ENCODE data around the gene FAXC.
A peak's percentile ranks its signal among the peaks of the same experiment; 100 is the strongest.

FAXC gene

DNA sequence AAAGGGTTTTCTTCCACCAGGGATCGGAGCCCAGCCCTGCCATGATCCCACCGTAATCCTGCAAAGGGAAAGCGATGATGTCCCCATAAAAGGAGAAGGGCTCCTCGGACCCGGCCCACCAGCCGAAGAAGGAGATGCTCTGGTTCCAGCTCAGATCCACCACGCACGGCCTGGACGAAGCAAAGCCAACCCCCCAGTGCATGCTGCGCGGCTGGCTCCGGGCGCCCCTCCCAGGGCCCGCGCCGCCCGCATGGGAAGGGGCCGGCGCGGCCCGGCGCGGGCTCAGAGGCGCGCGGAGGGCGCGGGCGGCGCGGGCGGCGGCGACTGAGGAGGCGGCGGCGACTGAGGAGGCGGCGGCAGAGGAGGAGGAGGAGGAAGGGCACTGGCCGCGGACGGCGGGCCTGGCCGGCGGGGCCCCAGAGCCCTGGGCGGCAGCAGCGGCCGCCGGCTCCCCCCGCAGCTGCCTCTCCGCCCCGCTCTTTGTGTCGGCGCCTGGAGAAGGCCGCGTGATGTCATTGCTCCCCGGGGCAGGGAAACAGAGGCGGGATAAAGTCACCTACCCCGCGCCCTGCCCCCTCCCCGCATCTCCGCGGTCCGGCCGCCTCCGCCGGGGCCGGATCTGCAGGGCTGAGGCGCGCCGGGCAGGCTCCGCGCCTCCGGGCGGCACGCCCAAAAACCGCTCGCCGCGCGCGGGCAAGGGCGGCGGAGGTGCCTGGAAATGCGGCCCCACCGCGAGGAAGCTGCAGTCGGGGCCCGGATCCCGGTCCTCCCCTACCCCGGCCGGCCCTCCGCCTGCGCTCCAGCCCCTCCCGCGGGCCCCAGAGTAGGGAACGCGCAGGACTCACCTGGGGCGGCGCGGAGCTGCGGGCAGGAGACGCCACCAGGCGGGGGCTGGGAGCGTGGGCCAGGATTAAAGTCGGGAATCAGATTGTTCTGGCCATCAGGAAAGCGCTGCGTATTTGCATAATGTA lies at the start of gene FAXC:
TSS of gene FAXC (minus strand) at position 504 of the 971 bp plus-strand sequence. CDS start at position 202, 302 bp downstream.
- peak; percentile 57 for DNase-seq

- DNase-seq: no peak
Measured at GRCh38 chr6:99397287-99397686, 47.8 kb upstream of the FAXC start.

DNA sequence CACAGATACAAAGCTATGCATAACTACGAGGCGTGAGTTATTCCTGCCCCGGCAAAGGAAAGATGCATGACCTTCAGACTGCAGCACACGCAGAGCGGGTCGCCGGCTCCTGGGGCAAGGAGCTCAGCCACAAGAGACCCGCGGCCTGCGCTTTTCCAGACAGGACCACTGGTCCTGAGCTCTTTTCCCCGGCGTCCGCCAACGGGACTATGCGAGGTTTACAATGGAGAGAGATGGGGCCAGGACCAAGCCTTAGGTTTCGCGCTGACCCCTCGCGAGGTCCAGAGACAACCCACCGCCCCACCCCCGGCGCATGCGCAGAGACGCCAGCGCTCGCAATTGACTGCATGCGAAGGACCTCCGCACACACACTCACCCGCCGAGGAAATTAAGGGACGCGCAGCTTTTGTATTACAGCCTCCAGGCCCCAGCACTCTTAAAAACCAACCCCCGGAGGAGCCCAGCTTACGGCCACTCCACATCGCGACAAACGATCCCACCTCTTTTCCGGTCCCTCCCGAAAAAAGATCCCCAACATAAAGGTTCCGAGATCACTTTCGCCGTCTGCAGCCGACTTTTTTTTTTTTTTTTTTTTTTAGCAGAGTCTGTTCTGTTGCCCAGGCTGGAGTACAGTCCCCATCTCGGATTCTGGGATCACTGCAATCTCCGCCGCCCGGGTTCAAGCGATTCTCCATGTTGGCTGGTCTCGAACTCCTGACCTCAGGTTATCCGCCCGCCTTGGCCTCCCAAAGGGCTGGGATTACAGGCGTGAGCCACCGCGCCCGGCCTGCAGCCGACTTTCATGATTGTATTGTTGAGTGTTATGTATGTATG lies 44.4 kb upstream of the FAXC start, which contains the start of gene COQ3:
TSS of gene COQ3 (minus strand) at position 498 of the 834 bp plus-strand sequence. CDS start at position 482, 16 bp downstream.
- peak; percentile 90 for DNase-seq

- no peak for DNase-seq
Measured at GRCh38 chr6:99393366-99393697, 43.9 kb upstream of the FAXC start.

- DNase-seq: no peak
Measured at GRCh38 chr6:99390896-99391295, 41.4 kb upstream of the FAXC start.

- no peak for DNase-seq
Measured at GRCh38 chr6:99384507-99384906, 35.0 kb upstream of the FAXC start.

DNA sequence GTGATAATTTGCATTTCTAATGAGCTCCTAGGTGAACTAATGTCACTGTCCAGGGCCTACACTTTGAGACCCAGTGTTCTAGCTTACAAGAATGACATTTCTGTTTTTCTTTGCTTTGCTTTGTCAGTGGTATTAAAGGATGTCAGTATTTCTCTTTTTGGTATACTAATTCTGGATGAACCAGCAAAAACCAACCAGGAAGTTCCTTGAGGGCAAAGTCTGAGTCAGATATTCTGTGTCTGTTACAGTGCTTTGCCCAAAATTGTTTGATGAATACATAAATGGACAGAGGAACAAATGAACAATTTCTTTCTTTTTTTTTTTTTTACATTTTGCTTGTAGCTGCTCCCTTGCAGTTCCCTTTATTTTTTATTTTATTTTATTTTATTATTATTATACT lies 29.2 kb upstream of the FAXC start:
- DNase-seq: no peak

DNA sequence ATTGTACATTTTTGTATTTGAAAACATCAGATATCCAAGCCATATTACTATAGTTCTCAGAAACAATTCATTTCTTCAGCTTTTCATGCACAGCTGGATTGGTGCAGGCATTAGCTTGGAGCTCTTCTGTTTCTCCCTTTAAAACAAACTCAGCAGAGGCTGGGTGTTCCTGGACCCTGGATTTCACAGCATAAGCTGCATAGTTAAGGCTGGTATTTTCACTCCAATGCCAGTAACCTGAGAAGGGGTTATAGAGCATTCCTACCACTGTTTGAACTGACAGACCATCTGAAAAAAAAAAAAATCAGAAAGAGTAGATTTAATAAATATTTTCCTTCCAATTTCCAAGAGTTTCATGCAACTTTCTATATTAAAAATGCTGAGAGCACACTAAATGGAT lies 20.1 kb upstream of the FAXC start:
- no peak for DNase-seq

DNA sequence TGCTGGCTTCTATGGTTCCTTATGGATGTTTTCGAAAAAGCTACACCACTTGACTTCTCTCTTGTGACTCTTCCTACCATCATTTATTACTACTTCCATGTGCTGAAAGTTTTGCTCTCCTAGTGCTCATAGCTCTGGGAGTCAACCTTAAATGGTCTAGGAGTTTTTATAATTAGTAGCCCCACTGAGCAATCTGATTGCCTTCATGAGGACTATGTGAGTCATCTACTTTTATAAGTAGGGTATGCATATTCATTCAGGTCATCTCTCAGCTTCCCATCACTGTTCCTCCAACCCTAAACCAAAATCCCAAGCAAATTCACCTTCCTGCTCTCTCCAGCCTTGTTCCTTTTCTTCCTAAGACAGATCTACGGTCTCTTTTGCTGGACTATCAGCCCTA lies 17.4 kb upstream of the FAXC start:
- DNase-seq: no peak

DNA sequence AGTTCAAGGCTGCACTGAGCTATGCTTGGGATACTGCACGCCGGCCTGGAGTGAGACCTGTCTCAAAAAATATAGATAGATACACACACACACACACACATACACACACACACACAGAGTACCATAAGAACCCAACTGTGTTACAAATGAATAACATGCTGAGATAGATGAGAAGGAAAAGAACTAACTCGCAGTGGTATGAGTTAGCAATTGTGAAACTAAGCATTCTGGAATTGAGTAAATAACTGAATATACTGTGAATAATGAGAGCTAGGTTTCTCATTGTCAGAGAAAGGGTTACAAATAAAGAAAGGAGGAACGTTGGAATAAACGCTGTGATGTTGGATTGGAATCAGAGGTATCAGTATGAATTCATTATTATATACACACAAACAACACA lies 14.6 kb upstream of the FAXC start:
- DNase-seq: no peak

- no peak for DNase-seq
Measured at GRCh38 chr6:99362678-99363268, 13.3 kb upstream of the FAXC start.

DNA sequence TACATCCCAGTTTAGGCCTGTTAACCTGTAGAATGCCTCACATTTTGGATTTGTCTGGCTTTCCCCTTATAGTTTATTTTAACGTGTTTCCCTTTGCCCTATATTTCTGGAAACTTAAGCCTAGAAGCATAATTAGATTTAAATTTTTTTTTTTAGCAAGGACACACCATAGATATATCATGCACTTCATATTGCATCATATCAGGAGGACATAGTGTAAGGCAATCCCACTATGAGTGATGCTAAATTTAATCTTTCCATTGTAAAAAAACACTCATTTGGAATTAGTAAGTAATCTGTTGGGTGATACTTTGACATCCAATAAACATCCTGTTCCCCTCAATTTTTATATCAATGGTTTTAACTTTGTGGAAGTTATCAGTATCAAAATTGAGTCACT lies 10.3 kb upstream of the FAXC start:
- no peak for DNase-seq

DNA sequence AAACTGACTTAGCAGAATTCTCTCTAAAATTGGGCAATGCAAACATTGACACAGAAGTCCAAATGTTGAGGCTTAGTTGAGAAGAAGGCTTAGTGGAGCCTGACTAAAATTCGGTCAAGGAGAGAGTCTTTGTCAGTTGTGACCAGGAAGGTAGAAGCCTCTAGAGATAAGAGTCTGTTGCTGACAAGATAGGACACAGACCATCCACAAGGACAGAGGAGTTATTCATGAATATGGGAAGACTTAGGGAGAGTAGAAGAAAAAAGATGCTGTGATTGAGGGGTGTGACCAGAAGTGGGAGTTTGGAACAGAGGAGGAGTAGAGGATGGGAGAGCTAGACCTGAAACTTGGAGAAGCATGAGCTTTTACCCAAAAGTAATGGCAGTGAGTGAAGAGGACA lies 7.2 kb upstream of the FAXC start:
- no peak for DNase-seq

DNA sequence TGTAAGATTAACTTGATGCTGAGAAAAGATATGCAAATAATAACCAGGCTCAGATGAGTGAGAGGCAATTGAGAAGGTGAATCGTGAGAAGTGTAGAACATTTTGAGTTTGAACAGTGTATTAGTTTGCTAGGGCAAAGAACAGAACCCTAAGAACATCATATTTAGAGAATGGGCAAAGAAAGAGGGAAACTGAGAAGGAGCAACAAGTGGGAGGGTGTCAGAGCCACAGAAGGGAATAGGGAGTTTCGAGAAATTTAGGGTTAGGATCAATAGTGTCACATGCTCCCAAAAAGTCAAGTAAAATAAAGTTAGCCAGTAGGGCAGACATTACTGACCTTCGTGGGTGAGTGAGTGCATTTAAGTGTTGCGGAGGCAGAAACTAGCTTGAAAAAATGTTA lies 5.5 kb upstream of the FAXC start:
- DNase-seq: no peak

GRCh38 chr6:99353126-99353525 lies 3.7 kb upstream of the FAXC start:
- no peak for DNase-seq

- DNase-seq: no peak
Measured at GRCh38 chr6:99350573-99350972, 1.1 kb upstream of the FAXC start.

GRCh38 chr6:99348288-99349170 lies 945 bp downstream of the FAXC start:
- DNase-seq: no peak

DNA sequence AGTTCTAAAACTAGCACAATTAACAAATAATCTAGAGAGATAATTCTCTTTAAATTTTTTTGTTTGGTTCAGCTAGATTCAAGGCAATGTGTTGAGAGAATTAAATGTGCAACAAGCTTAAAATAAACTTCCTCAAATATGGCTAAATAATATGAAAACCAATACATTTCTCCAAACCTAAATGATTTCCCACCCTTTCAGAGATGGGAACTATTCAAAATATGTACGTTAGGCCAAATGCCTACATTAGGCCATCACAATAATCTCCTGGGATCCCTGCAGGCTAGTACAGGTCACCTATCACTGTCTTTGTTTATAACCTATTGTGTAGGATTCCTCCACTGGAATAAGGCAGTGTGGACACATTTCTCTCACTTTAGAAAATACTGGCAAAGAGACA lies 1.7 kb downstream of the FAXC start:
- no peak for DNase-seq

DNA sequence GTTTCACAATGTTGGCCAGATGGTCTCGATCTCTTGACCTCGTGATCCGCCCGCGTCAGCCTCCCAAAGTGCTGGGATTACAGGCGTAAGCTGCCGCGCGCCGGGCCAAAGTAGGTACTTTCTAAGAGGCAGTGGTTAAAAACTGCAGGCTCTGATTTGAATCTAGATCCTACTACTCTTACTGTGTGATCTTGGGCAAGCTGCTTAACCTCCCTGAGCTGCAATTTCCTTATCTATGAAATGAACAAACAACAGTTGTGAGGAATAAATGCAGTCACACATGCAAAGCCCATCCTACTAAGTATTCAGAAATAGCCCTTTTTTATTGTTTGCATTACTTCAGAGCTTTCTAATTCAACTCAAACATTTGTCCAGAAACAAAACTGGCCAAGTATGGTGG lies 2.9 kb downstream of the FAXC start:
- no peak for DNase-seq

DNA sequence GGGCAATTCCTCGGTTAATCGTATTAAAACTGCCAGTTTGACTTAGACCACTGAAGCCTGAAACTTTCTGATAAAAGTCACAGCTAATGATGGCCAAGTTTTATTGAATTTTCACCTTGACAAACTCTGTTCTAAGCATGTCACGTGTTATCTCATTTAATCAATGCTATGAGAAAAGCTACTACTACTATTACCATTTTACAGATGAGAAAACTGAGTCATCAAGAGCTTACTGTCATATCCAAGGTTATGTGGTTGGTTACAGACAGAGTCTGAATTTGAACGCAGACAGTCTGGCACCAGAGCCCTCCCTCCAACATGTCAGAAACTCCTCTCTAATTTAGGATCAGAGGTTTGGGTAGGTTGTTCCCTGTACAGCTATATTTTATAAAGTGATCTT lies 4.3 kb downstream of the FAXC start:
- DNase-seq: no peak

GRCh38 chr6:99344289-99344688 lies 5.2 kb downstream of the FAXC start:
- no peak for DNase-seq

GRCh38 chr6:99341862-99342455 lies 7.5 kb downstream of the FAXC start:
- DNase-seq: no peak
